Activated T-helper 1 cell treated with anti-CD3 and anti-CD28 coated beads, Interleukin-12 subunit alpha, Interleukin-12 subunit beta, Interleukin-2, Interleukin-4 antibody, amounts not matched to agents 30 ng/mL and 10 ng/mL and 1 ng/mL, durations not matched to agents 14 hours and 24 hours and 36 hours (primary cell): ENCODE data around the gene PINLYP. TPM values are rescaled to one million over a fixed set of nuclear protein-coding genes. Genes with fewer than 3 reads are reported as not detected.

Experiments used
- DNase-seq: peaks from one replicate; pipeline ENCODE4 v3.0.0; 2021; ENCODE audit warnings: low spot score
- H3K27ac Mint-ChIP-seq: one replicate; pipeline ENCODE4 v1.8.0; 2021; ENCODE audit warnings: mild to moderate bottlenecking, mixed read lengths
- H3K27me3 Mint-ChIP-seq: one replicate; pipeline ENCODE4 v1.8.0; 2022; ENCODE audit warnings: mild to moderate bottlenecking, moderate library complexity, mixed read lengths; ENCODE audit not compliant: insufficient read depth
- H3K36me3 Mint-ChIP-seq: one replicate; pipeline ENCODE4 v1.8.0; 2021; ENCODE audit warnings: low read depth, mixed read lengths
- H3K4me1 Mint-ChIP-seq: one replicate; pipeline ENCODE4 v1.8.0; 2021; ENCODE audit warnings: low read depth, mixed read lengths
- H3K4me3 Mint-ChIP-seq: one replicate; pipeline ENCODE4 v1.8.0; 2021; ENCODE audit warnings: mild to moderate bottlenecking, moderate library complexity, mixed read lengths
- H3K9me3 Mint-ChIP-seq: one replicate; pipeline ENCODE4 v1.8.0; 2021; ENCODE audit warnings: mixed read lengths
- intact Hi-C: fragments of 100-400 bp; cut with micrococcal nuclease; formaldehyde crosslinking; loops from one replicate; pipeline ENCODE4 v1.15.1; 2024
- total RNA-seq: library from RNA; stranded (reverse); gene quantifications from 2 replicates; pipeline ENCODE4 v1.2.3, GENCODE V29; 2022

Gene PINLYP
- total RNA-seq, 1 donor from 2014 or later, result 5.7 TPM

- H3K27ac Mint-ChIP-seq, result no peak overlapping the region
- intact Hi-C loops, result no loop called here
- peaks cover 3% of the 10 kb centered on the region for H3K4me1 Mint-ChIP-seq
- DNase-seq, result no peak
- H3K27me3 Mint-ChIP-seq, result no peaks in the 10 kb centered on the region
- H3K9me3 Mint-ChIP-seq, result no peaks in the 10 kb centered on the region
- no peak overlapping the region for H3K4me3 Mint-ChIP-seq
- no peaks in the 10 kb centered on the region for H3K36me3 Mint-ChIP-seq
Measured at GRCh38 chr19:43606569-43607229, 31.1 kb downstream of the PINLYP start.

GRCh38 chr19:43607238-43608205 is 31.9 kb downstream of the PINLYP start:
- H3K9me3 Mint-ChIP-seq, result no peaks in the 10 kb centered on the region
- H3K36me3 Mint-ChIP-seq, result no peaks in the 10 kb centered on the region
- peaks cover 3% of the 10 kb centered on the region for H3K4me1 Mint-ChIP-seq
- no peak overlapping the region for H3K4me3 Mint-ChIP-seq
- H3K27ac Mint-ChIP-seq, result no peak overlapping the region
- no peak for DNase-seq
- H3K27me3 Mint-ChIP-seq, result no peaks in the 10 kb centered on the region
- intact Hi-C loops, result no loop called here

GRCh38 chr19:43609872-43610271 is 34.3 kb downstream of the PINLYP start:
- no peaks in the 10 kb centered on the region for H3K36me3 Mint-ChIP-seq
- no peaks in the 10 kb centered on the region for H3K27me3 Mint-ChIP-seq
- H3K4me1 Mint-ChIP-seq, result peaks cover 3% of the 10 kb centered on the region
- H3K9me3 Mint-ChIP-seq, result no peaks in the 10 kb centered on the region
- intact Hi-C loops, result no loop called here
- DNase-seq, result no peak
- H3K4me3 Mint-ChIP-seq, result no peak overlapping the region
- H3K27ac Mint-ChIP-seq, result no peak overlapping the region

- Mint-ChIP-seq H3K36me3 (no peaks in the 10 kb centered on the region), H3K9me3 (no peaks in the 10 kb centered on the region), H3K27me3 (no peaks in the 10 kb centered on the region), H3K4me3 (no peak overlapping the region), H3K4me1 (peaks cover 3% of the 10 kb centered on the region), H3K27ac (no peak overlapping the region)
- intact Hi-C loops, result no loop called here
- no peak for DNase-seq
Measured at GRCh38 chr19:43610493-43610892, 34.9 kb downstream of the PINLYP start.

GRCh38 chr19:43611788-43612187 is 36.2 kb downstream of the PINLYP start, which contains the start of gene SRRM5:
SRRM5 (plus strand) TSS chr19:43612088; CDS start chr19:43612122, 34 bp downstream.
- intact Hi-C loops, result no loop called here
- no peaks in the 10 kb centered on the region for H3K27me3 Mint-ChIP-seq
- H3K9me3 Mint-ChIP-seq, result no peaks in the 10 kb centered on the region
- H3K4me3 Mint-ChIP-seq, result no peak within 1 kb of the TSS
- peak within 1 kb of the TSS; percentile 18 for H3K27ac Mint-ChIP-seq
- DNase-seq, result no peak
- peaks cover 3% of the 10 kb centered on the region for H3K4me1 Mint-ChIP-seq
- H3K36me3 Mint-ChIP-seq, result no peaks in the 10 kb centered on the region

- Mint-ChIP-seq H3K27ac (peak overlapping the region; percentile 18), H3K4me3 (no peak overlapping the region), H3K36me3 (no peaks in the 10 kb centered on the region), H3K27me3 (no peaks in the 10 kb centered on the region), H3K9me3 (no peaks in the 10 kb centered on the region), H3K4me1 (peaks cover 3% of the 10 kb centered on the region)
- no peak for DNase-seq
- intact Hi-C loops, result no loop called here
Measured at GRCh38 chr19:43612374-43612773, 36.8 kb downstream of the PINLYP start.

GRCh38 chr19:43616306-43616705 is 40.7 kb downstream of the PINLYP start:
- no peak overlapping the region for H3K27ac Mint-ChIP-seq
- H3K36me3 Mint-ChIP-seq, result no peaks in the 10 kb centered on the region
- intact Hi-C loops, result no loop called here
- H3K9me3 Mint-ChIP-seq, result no peaks in the 10 kb centered on the region
- DNase-seq, result no peak
- no peaks in the 10 kb centered on the region for H3K27me3 Mint-ChIP-seq
- peaks cover 12% of the 10 kb centered on the region for H3K4me1 Mint-ChIP-seq
- no peak overlapping the region for H3K4me3 Mint-ChIP-seq

- H3K27me3 Mint-ChIP-seq, result no peaks in the 10 kb centered on the region
- intact Hi-C loops, result no loop called here
Measured at GRCh38 chr19:43616954-43617353, 41.4 kb downstream of the PINLYP start.

GRCh38 chr19:43618921-43619261 is 43.3 kb downstream of the PINLYP start:
- no peaks in the 10 kb centered on the region for H3K9me3 Mint-ChIP-seq

More at GRCh38 chr19:43616954-43617353, 41.4 kb downstream of the PINLYP start:
- Mint-ChIP-seq H3K36me3 (no peaks in the 10 kb centered on the region), H3K9me3 (no peaks in the 10 kb centered on the region), H3K4me1 (peaks cover 17% of the 10 kb centered on the region), H3K4me3 (peak overlapping the region; percentile 5), H3K27ac (no peak overlapping the region)
- DNase-seq, result no peak

GRCh38 chr19:43619262-43620060 is 43.9 kb downstream of the PINLYP start, which contains the start of gene ZNF428:
ZNF428 (minus strand) TSS chr19:43619629; CDS start chr19:43614304, 5,325 bp downstream.
- no peaks in the 10 kb centered on the region for H3K36me3 Mint-ChIP-seq
- peak within 1 kb of the TSS; percentile 98 for H3K4me3 Mint-ChIP-seq
- H3K9me3 Mint-ChIP-seq, result no peaks in the 10 kb centered on the region
- DNase-seq, result peak; percentile 86
- intact Hi-C loops, result loop anchor here (1.0 kb wide), 10 partner anchors 21 to 165 kb away; partner anchors contain the start of genes IRGQ, PHLDB3, PINLYP and SMG9
- peaks cover 23% of the 10 kb centered on the region for H3K4me1 Mint-ChIP-seq
- no peaks in the 10 kb centered on the region for H3K27me3 Mint-ChIP-seq
- peak within 1 kb of the TSS; percentile 99 for H3K27ac Mint-ChIP-seq

More at GRCh38 chr19:43618921-43619261, 43.3 kb downstream of the PINLYP start:
- H3K4me3 Mint-ChIP-seq, result peak overlapping the region; percentile 98
- no peak for DNase-seq
- intact Hi-C loops, result loop anchor here (1.0 kb wide), 9 partner anchors 23 to 165 kb away; partner anchors contain the start of genes IRGQ, PHLDB3, PINLYP and SMG9
- no peaks in the 10 kb centered on the region for H3K36me3 Mint-ChIP-seq
- H3K27ac Mint-ChIP-seq, result peak overlapping the region; percentile 94
- no peaks in the 10 kb centered on the region for H3K27me3 Mint-ChIP-seq
- H3K4me1 Mint-ChIP-seq, result peaks cover 18% of the 10 kb centered on the region

- Mint-ChIP-seq H3K9me3 (no peaks in the 10 kb centered on the region), H3K4me3 (peak overlapping the region; percentile 98), H3K36me3 (no peaks in the 10 kb centered on the region), H3K4me1 (peaks cover 31% of the 10 kb centered on the region), H3K27me3 (no peaks in the 10 kb centered on the region), H3K27ac (peak overlapping the region; percentile 99)
- peak; percentile 78 for DNase-seq
- intact Hi-C loops, result loop anchor here (1.0 kb wide), 1 partner anchor 20 kb away; no protein-coding TSS in a partner anchor
Measured at GRCh38 chr19:43620061-43621001, 44.7 kb downstream of the PINLYP start.
